ENCODE measurements around the gene RET. TPM values are rescaled to one million over a fixed set of nuclear protein-coding genes. Genes with fewer than 3 reads are reported as not detected.
A peak's percentile ranks its signal among the peaks of the same experiment; 100 is the strongest.
"Not testable (repeated sequence)": the region's sequence is repeated elsewhere in the genome, so short reads cannot be mapped to it uniquely, and the experiment has no call there.

Gene RET
- total RNA-seq, 1 donor from 2014 or later: 1.2 TPM

DNA sequence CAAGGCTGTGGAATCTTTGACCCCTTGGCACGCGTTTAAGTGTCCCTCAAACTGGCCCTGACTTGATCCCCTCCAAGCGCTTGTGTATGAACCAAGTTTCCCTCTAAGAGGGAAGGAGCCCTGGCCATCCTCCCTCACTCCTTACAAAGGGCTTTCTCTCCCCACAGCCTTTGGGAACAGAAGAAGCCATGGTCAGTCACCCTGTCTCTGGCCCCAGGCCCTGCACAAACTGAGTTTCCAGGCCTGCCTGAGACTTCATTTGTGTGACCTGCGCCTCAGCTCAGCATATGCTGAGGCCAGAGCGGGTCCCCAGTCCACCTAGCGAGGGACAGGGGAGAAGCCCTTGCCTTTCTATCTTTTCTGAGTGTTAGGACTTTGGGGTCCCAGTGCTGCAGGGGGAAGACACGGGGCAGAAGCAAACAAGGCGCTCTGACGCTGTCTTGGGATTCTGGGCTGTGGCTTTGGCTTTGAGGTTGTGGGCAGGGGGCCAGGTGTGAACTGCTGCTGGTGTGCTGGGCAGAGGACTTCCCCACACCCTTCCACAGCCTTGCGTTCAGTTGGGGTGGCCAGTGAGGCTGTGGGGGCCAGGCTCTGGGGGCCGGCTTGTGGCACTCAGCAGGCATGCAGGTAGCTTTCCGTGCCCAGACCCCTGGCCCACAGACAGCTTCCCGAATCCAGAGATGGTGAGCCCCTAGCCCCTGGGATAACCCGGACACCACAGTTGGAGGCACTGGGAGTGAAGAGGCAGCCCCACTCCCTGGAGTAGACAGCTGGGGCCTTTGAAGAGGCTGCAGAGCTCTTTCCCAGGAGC is 1.5 kb downstream of the RET start:
- DNase-seq: no peak

DNA sequence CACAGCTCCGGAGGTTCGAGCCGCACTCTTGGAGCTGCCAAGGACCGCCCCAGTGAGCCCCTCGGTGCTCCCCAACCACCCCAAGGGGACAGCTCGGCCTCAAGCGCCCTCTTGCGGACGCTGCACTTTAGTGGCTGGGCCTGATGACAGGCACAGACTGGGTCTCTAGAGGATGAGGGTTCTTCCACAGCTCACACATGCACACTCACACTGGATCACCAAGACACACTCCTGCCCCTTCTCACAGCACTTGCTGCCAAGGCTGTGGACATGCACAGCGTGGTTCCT is 2.1 kb downstream of the RET start:
- peak; percentile 51 for DNase-seq

DNA sequence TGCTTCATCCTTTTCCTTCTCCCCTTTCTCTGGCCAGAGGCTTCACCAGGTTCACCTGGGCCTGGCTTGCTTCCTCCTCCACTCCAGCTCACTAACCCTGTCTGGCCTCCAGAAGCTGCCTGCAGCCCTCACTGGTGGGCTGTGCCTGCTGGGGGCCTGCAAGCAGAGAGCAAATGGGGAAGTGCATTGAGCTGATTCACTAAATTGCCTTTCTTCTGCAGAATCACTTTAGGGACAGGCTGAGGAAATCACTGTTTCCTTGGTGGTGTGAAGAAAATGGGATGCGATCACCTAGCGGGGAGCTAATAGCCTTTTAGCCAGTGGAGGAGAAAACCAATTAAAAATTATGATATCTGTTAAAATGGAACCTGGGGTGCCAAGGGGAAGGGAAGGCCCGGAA is 3.0 kb downstream of the RET start:
- DNase-seq: no peak

DNA sequence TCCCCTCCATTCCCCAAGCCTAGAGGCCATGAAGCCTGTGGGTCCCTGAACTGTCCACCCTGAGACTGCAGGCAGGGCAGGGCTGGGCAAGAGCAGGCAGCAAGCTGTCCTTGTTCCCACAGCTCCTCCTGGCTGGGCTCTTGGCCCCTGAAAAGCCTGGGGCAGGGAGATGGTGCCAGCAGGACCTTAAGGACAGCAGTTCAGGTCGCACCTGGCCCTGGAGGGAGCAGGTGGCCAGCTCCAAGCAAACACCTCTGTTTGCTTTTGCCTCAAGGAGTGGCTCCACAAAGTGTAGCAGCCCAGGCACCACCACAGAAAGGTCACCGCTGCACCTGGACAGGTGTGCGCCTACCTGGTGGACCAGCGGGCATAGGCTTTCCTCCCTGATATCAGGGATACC is 5.2 kb downstream of the RET start:
- DNase-seq: no peak

DNA sequence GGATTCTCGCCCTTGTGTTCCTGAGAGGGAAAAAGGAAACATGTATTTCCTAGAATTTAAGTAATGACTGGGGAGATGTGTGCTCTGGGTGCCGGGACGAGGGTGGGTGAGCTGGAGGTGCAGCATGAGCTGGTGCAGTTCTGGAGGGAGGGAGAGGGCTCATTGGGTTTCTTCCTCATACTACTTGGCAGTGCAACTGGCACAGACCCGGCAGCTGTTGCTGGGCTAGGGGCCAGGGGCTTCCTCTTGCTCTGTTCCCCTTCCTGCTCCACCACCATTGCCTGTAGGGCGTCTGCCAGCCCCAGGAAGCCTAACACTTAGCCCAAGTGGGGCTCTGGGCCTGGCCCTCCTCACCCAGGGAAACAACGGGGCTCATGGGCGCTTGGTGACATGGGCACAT is 5.9 kb downstream of the RET start:
- no peak for DNase-seq

DNA sequence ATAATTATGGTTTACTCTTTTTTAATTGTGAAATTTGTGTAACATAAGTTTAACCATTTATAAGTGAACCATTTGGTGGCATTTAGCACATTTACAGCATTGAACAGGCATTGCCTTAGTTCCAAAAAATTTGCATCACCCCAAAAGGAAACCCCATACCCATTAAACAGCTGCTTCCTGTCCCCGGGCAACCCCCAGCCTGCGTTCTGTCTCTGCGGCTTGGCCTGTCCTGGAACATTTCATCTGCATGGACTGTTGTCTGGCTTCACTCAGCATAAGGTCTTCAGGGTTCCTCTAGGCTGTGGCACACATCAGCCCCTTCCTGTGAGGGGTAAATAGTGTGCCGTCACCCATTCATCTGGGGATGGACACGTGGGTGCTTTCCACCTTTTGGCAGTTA is 6.9 kb downstream of the RET start:
- DNase-seq: no peak

DNA sequence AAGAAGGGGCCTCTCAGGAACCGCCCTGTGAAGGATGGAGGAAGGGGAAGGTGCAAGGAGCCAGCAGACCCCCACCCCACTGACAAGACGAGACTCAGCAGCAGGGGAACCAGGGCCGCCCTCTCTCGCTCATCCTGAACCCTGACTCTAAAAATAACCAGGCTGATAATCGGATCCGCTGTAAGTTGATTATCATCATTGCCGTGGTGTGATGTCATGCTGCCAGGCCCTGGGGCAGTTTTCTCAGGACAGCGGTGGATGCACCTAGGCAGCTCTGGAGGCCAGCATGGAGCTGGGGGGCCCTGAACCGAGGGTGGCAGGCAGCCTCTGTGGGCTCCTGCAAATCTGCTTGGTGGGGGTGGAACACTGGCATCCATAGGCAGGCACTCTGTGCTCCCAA is 7.9 kb downstream of the RET start:
- DNase-seq: no peak

DNA sequence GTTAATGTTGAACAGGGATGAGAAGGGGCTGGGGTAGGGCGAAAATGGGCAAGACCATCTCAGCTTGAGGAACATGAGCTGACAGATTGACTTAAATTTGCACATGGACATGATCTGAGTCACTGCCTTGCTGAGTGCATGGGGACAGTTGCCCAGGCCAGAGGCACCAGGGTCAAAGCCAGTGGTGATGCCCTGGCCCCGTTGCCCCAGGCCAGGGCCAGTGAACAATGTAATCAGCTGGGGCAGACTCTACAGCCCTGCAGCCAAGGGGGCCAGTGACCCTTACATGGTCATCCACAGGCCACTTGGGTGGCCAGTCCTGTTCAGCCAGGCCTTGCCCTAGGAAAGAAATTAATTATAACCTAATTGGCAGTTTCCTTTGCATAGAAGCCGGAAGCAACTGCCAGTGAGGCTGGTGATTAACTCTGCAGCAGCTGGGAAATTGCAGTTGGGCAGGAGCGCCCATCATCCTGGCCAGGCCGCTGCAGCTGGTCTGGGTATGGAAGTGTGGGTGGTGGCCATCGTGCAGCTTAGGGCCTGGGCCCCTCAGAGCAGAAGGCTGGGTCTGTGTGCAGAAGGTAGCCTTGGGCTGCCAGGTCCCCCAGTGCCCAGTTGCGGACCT is 9.6 kb downstream of the RET start:
- DNase-seq: no peak

DNA sequence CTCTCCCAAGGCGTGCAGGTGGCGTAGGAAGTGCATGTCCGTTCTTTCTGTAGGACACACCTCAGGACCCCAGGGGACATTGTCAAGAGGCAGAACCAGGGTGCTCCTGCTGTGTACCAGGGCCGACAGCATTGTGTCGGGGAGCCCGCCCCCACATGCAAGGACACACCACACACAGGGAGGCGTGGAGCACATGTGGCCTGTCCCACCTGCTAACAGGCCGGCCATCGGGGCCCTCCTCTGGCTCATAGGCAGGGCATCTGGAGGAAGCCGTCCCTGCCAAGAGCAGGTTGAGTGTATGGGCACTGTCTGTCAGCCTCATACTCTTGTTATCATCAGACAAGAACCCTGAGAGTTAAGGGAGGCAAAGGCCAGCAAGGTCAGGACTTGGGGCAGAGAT is 12.7 kb downstream of the RET start:
- no peak for DNase-seq

DNA sequence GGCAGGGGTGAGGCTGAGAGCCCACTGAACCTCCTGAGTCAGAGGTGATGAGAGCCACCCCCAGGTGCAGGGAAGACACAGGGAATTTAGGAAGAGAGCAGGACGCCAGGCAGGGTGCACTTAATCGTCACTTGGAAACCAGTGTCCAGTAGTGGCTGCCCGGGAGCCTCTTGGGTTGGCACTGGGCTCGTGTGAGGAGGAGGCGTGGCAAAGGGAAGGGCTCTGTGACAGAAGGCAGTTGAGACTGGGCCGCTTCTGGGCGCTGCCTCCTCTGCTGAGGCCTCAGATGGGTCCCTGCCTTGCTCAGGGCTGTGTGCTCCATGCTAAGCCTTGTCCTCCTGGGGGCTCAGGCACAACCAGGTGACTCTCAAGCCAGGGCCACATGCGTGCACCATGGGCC is 13.3 kb downstream of the RET start:
- no peak for DNase-seq

DNA sequence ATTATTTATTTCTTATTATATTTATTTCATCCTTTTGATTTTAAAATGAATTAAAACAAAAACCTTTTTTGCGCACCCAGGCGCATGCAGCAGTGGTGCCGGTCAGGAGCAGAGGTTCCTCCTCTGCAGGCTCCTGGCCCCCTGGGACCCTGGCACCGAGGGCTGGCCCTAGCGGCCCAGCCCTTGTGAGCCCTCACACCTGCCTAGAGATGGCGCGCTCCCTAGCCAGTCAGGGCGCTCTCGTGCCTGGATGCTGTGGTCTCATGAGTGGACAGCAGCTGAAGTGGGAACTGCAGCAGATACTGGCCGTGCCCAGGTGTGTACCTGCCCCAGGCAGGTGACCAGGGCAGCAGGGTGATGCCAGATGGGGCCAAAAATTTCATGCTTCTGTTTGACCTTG is 13.8 kb downstream of the RET start:
- no peak for DNase-seq

DNA sequence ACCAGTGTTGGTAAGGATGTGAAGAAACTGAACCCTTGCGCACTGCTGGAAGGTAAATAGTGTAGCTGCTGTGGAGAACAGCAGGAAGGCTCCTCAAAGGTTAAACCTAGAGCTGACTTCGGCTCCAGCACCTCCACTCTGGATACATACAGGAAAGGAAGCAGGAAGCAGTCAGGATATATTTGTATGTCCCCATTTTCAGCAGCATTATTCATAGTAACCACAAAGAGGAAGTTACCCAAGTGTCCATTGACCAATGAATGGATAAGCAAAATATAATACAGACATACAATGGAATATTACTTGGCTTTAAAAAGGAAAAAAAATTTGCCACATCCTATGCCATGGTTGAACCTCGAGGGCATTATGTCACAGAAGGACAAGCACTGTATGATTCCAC is 15.0 kb downstream of the RET start:
- DNase-seq: no peak

DNA sequence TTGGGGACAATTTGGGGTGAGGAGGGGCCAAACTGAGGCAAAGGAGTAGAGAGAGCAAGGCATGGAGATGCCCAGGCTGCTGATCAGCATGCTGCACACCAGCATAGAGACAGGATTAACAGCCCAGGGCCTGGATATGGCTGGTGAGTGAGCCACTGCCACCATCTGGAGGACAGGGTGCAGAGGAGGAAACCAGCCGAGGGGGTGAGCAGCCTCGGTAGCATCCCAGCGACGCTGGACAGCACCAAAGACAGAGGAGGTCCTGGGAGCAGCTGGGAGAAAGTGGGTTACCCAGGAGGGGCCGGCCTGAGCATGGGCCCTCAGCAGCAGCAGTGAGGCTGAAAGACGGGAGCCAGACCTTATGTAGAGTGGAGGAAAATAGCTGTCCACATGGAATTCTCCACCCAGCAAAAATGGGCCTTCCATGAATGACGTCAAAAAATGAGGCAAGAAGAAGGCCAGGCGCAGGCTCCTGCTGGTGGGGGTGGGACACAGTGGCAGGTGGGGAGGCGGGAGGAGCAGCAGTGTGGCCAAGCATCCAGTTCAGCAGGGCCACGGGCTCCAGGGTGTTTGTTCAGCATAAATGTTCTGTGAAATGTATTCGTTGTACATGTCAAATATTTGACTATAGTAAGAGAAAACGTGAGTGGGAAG is 16.7 kb downstream of the RET start:
- DNase-seq: no peak

DNA sequence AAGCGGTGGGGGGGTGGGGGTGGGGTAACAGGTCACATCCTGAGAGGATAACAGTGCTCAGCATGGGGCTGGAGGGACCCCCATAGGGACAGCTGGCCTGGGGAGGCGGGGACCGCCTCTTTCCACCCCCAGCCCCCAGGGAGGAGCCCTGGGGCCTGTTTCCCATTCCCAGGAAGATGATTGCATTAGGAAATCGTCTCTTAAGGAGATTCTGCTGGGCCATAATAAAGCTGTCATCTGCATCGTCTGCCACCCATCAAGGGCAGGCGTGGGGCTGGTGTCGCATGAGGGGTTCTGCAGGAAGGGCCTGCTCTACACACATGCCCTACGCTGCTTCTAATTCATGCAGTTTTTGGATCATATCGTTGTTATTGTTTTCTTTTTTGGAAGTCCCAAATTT is 17.2 kb downstream of the RET start:
- DNase-seq: no peak

DNA sequence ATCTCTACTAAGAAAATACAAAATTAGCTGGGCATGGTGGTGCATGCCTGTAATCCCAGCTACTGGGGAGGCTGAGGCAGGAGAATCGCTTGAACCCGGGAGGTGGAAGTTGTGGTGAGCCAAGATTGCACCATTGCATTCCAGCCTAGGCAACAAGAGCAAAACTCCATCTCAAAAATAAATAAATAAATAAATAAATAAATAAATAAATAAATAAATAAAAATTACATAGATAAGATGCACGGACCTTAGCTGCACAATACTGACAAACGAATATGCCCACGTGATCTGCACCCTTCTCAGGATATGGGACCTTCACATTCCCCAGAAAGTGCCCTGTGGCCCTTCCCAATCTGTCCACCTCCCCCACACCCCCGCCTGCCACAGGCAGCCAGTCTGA is 22.5 kb downstream of the RET start:
- DNase-seq: not testable (repeated sequence)

DNA sequence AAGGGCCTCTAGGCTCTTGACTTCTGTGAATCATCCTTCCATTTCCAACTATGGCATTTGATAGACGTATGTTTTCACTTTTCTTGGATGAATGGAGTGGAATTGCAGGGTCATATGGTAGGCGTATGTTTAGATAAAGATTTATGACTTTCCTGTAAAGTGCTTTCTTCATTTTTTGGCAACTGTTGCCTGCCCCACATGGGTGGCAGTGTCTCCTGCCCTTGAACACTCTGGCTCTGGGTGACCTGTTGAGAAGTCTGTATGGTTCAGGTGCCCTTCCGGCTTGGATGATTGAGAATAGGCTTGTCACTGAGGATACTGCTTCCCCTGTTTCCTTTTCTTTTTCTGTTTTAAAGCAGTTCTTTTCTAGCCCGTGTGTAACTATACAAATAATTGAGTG is 23.1 kb downstream of the RET start:
- DNase-seq: no peak

DNA sequence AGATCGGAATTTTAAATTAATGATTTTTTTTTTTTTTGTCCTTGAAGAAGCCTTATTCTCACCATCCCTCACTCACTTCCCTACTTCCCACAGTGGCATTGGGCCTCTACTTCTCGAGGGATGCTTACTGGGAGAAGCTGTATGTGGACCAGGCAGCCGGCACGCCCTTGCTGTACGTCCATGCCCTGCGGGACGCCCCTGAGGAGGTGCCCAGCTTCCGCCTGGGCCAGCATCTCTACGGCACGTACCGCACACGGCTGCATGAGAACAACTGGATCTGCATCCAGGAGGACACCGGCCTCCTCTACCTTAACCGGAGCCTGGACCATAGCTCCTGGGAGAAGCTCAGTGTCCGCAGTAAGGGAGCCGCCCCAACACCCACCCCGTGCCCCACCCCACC is 23.5 kb downstream of the RET start:
- DNase-seq: no peak

DNA sequence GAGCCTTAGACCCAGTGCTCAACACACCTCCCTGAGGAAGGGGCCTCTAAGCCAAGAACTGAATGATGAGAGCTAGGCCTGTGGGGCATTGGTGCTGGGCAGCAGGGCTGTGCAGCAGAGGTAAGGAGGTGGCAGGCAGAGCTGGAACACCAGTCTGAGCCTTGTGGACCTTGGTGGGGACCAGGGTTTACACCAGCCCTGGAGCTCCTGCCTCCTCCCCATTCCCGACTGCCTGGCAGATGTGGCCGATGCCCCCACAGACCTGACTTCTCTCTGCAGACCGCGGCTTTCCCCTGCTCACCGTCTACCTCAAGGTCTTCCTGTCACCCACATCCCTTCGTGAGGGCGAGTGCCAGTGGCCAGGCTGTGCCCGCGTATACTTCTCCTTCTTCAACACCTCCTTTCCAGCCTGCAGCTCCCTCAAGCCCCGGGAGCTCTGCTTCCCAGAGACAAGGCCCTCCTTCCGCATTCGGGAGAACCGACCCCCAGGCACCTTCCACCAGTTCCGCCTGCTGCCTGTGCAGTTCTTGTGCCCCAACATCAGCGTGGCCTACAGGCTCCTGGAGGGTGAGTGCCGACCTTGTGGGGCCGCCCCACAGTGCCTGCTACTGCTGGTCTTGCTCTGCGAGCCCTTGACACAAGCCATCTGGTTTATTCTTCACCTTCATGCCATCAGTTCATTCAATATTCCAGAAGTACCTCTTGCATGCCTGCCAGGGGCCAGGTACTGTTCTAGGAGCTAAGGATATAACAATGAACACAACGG is 25.4 kb downstream of the RET start:
- DNase-seq: no peak

DNA sequence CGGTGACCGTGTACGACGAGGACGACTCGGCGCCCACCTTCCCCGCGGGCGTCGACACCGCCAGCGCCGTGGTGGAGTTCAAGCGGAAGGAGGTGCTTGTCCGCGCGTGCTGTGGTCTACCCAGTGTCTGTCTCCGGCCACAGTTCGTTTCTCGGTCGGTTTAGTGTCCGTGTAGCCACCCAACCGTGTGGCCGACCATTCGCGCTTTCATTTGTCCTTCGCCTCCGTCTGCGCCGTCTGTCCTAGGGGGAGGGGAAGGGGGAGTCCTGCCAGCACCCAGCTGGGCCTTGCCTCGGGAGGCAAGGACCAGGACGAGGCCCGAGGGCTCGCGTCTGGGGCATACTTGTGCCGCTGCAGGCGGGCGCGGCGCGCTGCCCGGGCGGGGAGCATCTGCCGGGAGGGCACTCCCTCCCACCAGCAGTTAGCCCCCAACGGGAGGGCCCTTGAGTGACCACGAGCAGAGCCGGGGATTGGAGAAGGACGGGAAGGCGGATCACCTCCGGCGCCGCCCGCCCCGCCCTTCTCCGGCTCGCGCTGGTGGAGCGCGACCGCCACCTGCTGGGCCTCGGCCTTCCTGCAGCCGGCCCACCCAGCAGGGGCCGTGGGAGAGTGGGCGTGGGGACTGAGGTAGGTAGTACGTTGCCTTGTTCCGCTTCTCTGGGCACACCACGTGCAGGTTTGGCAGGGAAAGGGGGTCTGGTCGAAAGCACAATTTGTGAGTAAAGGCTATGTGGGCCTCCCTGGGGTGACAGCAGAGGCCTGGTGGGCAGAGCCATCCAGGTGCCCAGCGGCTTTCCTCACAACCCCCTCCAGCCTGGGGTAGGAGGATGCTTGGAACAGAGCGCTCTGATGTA is 28.5 kb downstream of the RET start:
- DNase-seq: peak; percentile 74

DNA sequence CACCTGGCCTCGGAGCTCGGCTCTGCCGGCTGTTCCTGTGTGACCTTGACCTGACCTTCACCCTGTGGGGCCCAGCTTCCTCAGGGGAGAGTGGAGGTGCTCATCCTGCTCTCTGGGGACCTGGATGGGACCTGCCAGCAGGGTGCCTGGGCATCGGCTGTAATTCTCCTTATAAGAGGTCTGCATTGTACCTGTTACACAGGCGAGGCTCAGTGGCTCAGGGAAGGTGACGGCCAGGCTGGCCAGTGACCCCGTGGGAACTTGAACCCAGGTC is 29.0 kb downstream of the RET start:
- no peak for DNase-seq

DNA sequence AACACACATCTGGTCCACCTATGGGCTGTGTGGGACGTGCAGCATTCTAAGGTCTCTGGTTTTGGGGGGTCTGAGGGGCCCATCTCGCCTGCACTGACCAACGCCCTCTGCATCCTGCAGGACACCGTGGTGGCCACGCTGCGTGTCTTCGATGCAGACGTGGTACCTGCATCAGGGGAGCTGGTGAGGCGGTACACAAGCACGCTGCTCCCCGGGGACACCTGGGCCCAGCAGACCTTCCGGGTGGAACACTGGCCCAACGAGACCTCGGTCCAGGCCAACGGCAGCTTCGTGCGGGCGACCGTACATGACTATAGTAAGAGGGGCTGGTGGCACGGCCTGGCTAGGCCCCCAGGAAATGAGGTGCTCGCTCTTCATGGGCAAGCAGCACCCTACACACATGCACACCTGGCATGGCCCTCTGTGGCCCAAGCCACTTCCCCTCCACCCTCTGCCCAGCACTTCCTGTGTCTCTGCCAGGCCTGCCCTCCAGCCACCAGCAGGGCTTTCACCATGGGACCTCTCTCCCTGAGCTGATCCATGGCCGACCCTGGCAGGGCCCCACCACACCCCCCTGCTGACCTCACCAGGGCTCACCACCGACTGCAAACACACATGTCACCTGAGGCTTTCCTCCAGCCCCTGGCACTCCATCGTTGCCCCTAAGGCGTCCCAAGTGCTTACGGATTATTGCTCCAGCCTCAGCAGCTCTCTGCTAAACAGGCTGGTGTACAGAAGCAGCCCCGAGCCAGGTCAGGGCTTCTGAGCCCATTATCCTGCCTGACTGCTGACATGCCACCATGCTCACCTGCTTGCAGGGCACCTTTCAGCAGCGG is 29.6 kb downstream of the RET start:
- DNase-seq: no peak

DNA sequence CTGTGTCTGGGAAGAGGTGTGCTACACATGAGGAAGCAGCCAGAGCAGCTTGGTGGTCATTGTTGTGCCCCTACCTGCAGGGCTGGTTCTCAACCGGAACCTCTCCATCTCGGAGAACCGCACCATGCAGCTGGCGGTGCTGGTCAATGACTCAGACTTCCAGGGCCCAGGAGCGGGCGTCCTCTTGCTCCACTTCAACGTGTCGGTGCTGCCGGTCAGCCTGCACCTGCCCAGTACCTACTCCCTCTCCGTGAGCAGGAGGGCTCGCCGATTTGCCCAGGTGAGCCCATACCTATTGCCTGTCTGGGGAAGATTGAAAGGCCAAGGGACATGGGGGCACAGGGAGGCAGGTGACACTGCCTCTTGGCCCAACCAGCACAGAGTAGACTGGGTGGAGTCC is 32.1 kb downstream of the RET start:
- no peak for DNase-seq

Data from dermis blood vessel endothelial cell (primary cell).